GM19455 (cell line): ENCODE data around the gene ENAH.

Experiments used
- ATAC-seq: cut with Tn5 transposase; IDR thresholded peaks from one replicate; pipeline ENCODE4 v1.9.1; 2021; ENCODE audit not compliant: unreplicated experiment

ENAH gene

DNA sequence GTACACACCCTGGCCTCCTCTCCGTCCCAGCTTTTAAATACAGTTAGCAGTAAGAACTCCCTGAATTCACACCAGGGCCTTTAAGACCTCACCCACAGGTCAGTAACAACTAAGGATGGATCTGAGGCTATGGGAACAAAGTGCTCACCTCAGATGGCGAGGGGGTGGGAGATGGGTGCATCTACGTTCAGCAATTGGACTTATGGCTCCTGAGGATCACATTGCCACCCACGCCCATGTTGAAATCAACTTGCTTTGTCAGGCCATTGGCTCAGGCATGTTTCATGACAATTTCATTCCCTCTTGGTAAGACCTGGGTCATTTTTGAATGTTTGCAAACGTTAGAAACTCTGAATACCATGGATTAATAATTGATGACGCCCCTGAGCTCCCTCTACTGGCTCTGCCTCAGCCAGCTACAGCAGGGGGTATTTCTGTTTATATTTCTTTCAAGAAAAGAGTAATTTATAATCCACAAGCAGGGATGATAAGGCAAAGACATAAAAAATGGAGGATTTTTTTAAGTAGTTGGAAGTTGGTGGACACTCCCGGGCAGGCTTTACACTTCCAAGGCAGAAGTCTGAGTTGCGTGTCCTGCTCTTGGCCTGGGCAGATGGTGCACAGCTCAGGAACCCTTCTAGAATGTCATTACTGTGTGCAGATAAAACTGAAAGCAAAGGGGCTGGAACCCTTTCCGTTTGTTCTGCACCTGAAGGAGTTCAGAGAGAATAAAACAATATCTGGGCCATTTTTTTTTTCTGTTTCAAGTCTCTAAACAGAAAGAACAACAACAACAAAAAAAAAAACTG lies 211.4 kb downstream of the ENAH start:
- no peak for ATAC-seq

DNA sequence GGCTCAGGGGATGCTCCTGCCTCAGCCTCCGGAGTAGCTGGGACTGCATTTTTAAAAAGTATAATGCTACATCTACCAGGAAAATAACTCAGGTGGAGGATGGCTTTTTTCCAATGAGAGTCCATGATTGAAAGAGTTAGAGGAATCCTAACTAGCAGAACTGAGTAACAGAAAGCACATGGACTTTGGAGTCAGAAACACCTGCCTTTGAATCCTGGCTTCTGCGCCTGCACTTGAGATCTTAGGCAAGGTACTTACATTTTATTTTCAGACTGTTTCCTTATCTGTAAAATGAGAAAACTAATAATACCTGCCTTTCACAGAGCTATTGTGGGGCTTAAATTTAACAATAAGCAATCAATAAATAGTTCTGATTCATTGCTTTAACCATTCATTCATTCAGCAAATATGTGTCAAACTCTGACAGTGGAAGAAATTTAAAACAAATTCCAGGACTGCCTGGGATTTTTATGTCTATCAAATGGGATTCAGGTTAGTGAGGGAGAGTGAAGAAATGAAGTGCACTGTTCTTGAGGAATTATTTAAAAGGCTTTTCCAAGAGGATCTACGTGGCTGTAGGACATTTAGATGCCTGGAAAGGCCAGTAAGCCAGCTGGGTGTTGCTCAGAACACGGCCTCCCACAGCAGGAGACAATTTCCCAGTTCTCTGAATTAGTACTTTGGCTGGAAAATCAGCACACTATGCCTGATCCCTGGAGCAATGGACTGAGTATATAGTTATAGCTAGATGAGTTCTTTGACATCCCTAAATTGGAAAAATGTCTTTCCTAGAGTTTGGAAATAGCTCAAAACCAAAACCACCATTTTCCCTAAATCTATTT lies 212.3 kb downstream of the ENAH start:
- ATAC-seq: no peak

DNA sequence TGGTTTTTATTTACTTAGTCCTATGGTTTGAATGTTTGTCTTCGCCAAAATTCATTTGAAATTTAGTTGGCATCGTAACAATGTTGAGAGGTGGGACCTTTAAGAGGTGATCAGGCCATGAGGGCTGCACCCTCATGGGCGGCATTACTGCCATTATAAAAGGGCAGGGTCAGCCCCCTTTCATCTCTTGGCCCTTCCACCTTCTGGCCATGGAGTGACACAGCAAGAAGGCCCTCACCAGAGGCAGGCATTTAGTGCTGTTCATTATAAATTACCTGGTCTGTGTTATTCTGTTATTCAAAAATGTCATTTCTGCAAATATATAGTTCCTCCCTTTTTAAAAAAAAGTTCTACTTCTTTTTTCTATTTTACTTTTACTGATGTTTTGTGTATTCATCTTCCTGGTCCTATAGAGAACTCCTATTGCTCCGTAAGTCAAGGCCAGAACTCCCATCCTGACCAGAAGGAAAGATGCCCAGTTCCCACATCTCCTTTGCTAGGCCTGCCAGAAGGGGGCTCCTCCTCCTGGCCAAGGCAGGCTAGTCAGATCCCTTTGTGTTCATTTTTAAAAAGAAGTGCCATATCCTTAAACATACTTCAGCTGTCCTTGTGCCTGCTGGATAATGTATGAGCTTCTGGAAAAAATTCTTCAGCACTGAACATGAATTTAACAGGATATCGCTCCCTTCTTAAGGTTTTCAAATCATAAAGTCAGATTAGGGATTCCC lies 215.0 kb downstream of the ENAH start:
- ATAC-seq: no peak
